PFSK-1 (cell line): ENCODE results near the gene MICOS13.

Source experiments
- FOXP2 ChIP-seq: optimal IDR thresholded peaks from 2 replicates; pipeline ENCODE3; 2011; ENCODE audit warnings: borderline replicate concordance, control low read depth, inconsistent platforms; ENCODE audit not compliant: insufficient read depth; ENCODE audit errors: extremely low read length, extremely low read depth
- POLR2AphosphoS5 ChIP-seq: IDR thresholded peaks from 2 replicates; pipeline ENCODE4 v1.6.1; 2012; ENCODE audit warnings: low read depth, mild to moderate bottlenecking, control low read depth, low read length, moderate library complexity
- SIN3A ChIP-seq: IDR thresholded peaks from 2 replicates; pipeline ENCODE4 v1.6.1; 2012; ENCODE audit warnings: mild to moderate bottlenecking, low read length, moderate library complexity, borderline replicate concordance; ENCODE audit not compliant: insufficient read depth
- TAF1 ChIP-seq: IDR thresholded peaks from 2 replicates; pipeline ENCODE4 v1.6.1; 2012; ENCODE audit warnings: low read length, control low read depth, borderline replicate concordance; ENCODE audit not compliant: insufficient read depth
- TF ChIP-seq, protein P1 (sequence below), 2 experiments: IDR thresholded peaks; 2 replicates each; pipeline versions ENCODE4 v1.6.1 to v1.8.0; 2011 to 2012; ENCODE audit warnings: low read depth in 2 of 2, low read length in 2 of 2, control low read depth in 1 of 2, inconsistent platforms in 1 of 2, mild to moderate bottlenecking in 1 of 2, moderate library complexity in 1 of 2; ENCODE audit not compliant: insufficient read depth in 1 of 2

Gene MICOS13

DNA sequence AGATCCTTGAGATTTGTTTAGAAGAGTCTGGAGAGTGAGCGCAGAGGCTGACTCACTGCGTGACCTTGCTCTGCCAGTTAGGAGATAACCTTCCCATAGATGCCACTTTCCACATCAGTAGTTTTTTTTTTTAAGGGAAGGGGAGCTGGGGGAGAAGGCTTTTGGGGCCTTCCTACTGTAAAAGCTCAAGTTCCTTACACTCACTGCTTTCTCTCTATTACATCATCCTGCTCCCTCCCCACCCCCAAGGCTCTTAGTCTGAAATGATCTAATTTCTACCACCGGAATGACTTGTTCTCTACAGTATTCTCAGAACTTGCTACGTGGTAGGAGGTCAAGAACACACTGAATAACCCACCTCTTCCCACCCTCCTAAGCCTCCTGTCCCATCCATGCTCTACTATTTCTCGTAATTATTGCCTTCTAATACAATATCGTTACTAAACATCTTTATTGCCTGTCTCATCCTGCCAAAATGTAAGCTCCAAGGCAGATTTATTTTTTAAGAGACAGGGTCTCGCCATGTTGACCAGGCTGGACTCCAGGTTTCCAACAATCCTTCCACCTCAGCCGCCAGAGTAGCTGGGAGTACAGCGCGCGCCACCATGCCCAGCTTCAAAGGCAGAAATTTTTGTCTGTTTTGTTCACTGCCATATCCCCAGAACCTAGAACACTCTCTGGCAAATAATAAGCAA is 38.4 kb upstream of the MICOS13 start:
- TF ChIP-seq TAF1 (peak; percentile 68; the same call in 1 of the 2 replicates), SIN3A (no peak), FOXP2 (no peak), POLR2AphosphoS5 (peak; percentile 75)
- TF ChIP-seq, protein P1, sequence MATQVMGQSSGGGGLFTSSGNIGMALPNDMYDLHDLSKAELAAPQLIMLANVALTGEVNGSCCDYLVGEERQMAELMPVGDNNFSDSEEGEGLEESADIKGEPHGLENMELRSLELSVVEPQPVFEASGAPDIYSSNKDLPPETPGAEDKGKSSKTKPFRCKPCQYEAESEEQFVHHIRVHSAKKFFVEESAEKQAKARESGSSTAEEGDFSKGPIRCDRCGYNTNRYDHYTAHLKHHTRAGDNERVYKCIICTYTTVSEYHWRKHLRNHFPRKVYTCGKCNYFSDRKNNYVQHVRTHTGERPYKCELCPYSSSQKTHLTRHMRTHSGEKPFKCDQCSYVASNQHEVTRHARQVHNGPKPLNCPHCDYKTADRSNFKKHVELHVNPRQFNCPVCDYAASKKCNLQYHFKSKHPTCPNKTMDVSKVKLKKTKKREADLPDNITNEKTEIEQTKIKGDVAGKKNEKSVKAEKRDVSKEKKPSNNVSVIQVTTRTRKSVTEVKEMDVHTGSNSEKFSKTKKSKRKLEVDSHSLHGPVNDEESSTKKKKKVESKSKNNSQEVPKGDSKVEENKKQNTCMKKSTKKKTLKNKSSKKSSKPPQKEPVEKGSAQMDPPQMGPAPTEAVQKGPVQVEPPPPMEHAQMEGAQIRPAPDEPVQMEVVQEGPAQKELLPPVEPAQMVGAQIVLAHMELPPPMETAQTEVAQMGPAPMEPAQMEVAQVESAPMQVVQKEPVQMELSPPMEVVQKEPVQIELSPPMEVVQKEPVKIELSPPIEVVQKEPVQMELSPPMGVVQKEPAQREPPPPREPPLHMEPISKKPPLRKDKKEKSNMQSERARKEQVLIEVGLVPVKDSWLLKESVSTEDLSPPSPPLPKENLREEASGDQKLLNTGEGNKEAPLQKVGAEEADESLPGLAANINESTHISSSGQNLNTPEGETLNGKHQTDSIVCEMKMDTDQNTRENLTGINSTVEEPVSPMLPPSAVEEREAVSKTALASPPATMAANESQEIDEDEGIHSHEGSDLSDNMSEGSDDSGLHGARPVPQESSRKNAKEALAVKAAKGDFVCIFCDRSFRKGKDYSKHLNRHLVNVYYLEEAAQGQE (IDR thresholded peaks at IDR 0.05; ENCODE audit: insufficient read depth in 1 of 2, low read depth in 2 of 2, low read length in 2 of 2) = 0 out of 4 replicates have a peak, but pooled peaks of 1 of the 2 experiments have one; percentile 20

DNA sequence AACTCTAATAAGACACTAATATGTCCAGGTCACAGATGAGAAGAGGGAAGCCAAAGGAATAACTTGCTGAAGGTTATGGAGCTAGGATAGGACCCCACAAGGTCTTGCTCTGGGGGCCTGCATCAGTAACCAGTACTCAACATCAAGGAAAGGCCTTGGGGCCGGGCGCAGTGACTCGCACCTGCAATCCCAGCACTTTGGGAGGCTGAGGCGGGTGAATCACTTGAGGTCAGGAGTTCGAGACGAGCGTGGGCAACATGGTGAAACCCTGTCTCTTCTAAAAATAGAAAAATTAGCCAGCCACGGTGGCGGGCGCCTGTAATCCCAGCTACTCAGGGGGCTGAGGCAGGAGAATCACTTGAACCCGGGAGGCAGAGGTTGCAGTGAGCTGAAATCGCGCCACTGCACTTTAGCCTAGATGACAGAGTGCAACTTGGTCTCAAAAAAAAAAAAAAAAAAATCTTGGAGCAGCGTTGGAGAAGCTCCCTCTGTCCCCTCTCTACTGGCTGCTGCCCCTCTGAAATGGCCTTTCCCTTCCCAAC is 37.8 kb upstream of the MICOS13 start:
- TF ChIP-seq, protein P1 (IDR thresholded peaks at IDR 0.05; ENCODE audit: insufficient read depth in 1 of 2, low read depth in 2 of 2, low read length in 2 of 2) = no peak
- TF ChIP-seq SIN3A = no peak
- no peak for TF ChIP-seq FOXP2
- TF ChIP-seq TAF1 = no peak
- no peak; the same call in 1 of the 2 replicates for TF ChIP-seq POLR2AphosphoS5

DNA sequence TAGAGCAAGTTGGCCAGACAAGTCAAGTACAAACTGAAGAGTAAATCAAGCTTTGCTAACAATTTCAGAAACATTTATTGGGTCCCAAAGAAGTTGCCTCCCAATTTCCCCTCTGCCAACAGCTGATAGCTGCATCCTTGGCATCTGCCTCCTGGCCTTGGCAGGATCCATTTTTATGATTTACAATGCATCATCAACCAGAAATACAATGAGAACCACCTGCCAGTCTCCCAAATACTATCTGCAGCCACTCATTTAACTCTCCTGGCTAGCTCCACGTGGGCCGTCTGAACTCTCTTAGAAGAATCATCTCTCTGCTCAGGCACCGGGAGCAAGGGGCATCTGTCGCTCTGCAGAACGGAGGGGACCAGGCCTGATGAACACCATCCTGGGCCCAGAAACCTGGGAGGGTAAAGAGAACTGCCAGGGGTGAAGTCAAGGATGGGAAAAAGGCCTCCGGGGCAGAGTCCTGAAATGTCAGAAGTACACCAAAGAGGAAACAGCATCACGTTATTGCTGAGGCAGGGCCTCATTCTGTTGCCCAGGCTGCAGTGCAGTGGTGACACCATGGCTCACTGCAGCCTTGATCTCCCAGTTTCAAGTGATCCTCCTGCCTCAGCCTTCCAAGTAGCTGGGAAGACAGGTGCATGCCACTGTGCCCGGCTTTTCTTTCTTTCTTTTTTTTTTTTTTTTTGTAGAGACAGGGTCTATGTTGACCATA is 37.1 kb upstream of the MICOS13 start:
- no peak for TF ChIP-seq POLR2AphosphoS5
- no peak for TF ChIP-seq TAF1
- no peak for TF ChIP-seq FOXP2
- no peak for TF ChIP-seq SIN3A
- TF ChIP-seq, protein P1 (IDR thresholded peaks at IDR 0.05; ENCODE audit: insufficient read depth in 1 of 2, low read depth in 2 of 2, low read length in 2 of 2) = no peak

DNA sequence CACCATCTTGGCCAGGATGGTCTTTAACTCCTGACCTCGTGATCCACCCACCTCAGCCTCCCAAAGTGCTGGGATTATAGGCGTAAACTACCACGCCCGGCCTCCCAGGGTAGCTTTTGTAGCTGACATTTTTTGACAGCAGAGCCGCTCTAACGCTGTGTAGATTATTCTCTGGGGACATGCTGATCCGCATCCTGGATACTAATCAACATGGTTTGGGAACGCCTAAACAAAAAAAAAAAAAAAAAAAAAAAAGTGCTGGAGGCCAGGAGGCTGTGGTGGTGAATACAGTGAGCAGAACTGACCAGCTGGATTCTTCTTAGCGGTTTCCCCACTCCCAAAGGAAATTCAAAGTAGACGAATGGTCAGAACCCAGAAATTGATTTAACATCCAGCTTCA is 34.5 kb upstream of the MICOS13 start:
- TF ChIP-seq FOXP2 (no peak), SIN3A (no peak), POLR2AphosphoS5 (no peak), TAF1 (no peak)
- TF ChIP-seq, protein P1 (IDR thresholded peaks at IDR 0.05; ENCODE audit: insufficient read depth in 1 of 2, low read depth in 2 of 2, low read length in 2 of 2) = no peak
